Astrocyte (in vitro differentiated cells and primary cell): Measurements from ENCODE around the gene ERBB2. TPM values are rescaled to one million over a fixed set of nuclear protein-coding genes. Genes with fewer than 3 reads are reported as not detected.

ENCODE experiments used
- DNase-seq: peaks from one replicate; pipeline ENCODE4 v3.0.0-alpha.2; 2010; ENCODE audit warnings: low read depth
- FAIRE-seq: peaks from 2 replicates; lab custom pipeline; 2011; peaks lifted over from hg19 to GRCh38; lab: Jason Lieb, UNC
- H2AFZ ChIP-seq: 2 replicates; pipeline ENCODE4 v1.6.0; 2012; ENCODE audit warnings: low read depth, low read length, inconsistent platforms
- H3K27ac ChIP-seq: 2 replicates; pipeline ENCODE4 v1.5.1; 2011; ENCODE audit warnings: low read depth, low read length, inconsistent platforms
- H3K27me3 ChIP-seq: 2 replicates; pipeline ENCODE4 v1.6.0; 2011; ENCODE audit warnings: low read length, inconsistent platforms; ENCODE audit not compliant: insufficient read depth
- H3K36me3 ChIP-seq: 2 replicates; pipeline ENCODE4 v1.5.1; 2011; ENCODE audit warnings: low read length, inconsistent platforms; ENCODE audit not compliant: insufficient read depth
- H3K4me1 ChIP-seq: 2 replicates; pipeline ENCODE4 v1.5.1; 2011; ENCODE audit warnings: low read length, inconsistent platforms; ENCODE audit not compliant: insufficient read depth
- H3K4me2 ChIP-seq: 2 replicates; pipeline ENCODE4 v1.6.0; 2012; ENCODE audit warnings: low read length, inconsistent platforms
- H3K4me3 ChIP-seq: 2 replicates; pipeline ENCODE4 v1.5.1; 2011; ENCODE audit warnings: low read depth, mild to moderate bottlenecking, low read length, inconsistent platforms; ENCODE audit not compliant: insufficient read depth
- H3K79me2 ChIP-seq: 2 replicates; pipeline ENCODE4 v1.6.0; 2012; ENCODE audit warnings: mild to moderate bottlenecking, low read length, inconsistent platforms; ENCODE audit not compliant: insufficient read depth
- H3K9ac ChIP-seq: 2 replicates; pipeline ENCODE4 v1.6.0; 2012; ENCODE audit warnings: mild to moderate bottlenecking, low read length, inconsistent platforms
- H3K9me3 ChIP-seq: 2 replicates; pipeline ENCODE4 v1.5.1; 2012; ENCODE audit warnings: low read depth, mild to moderate bottlenecking, low read length, inconsistent platforms; ENCODE audit not compliant: insufficient read depth
- H4K20me1 ChIP-seq: 2 replicates; pipeline ENCODE4 v1.6.0; 2012; ENCODE audit warnings: low read length, inconsistent platforms; ENCODE audit not compliant: insufficient read depth
- H3K27ac Mint-ChIP-seq: one replicate; pipeline ENCODE4 v1.8.0; 2021; ENCODE audit warnings: mild to moderate bottlenecking, mixed read lengths; ENCODE audit not compliant: unreplicated experiment
- H3K27me3 Mint-ChIP-seq: one replicate; pipeline ENCODE4 v1.8.0; 2021; ENCODE audit warnings: low read depth, mixed read lengths; ENCODE audit not compliant: unreplicated experiment
- H3K36me3 Mint-ChIP-seq: one replicate; pipeline ENCODE4 v1.8.0; 2021; ENCODE audit warnings: low read depth, mixed read lengths; ENCODE audit not compliant: unreplicated experiment
- H3K4me1 Mint-ChIP-seq: one replicate; pipeline ENCODE4 v1.8.0; 2021; ENCODE audit warnings: low read depth, mixed read lengths; ENCODE audit not compliant: unreplicated experiment
- H3K4me3 Mint-ChIP-seq: one replicate; pipeline ENCODE4 v1.8.0; 2021; ENCODE audit warnings: mild to moderate bottlenecking, moderate library complexity, mixed read lengths; ENCODE audit not compliant: unreplicated experiment
- H3K9me3 Mint-ChIP-seq: one replicate; pipeline ENCODE4 v1.8.0; 2021; ENCODE audit warnings: mild to moderate bottlenecking, mixed read lengths; ENCODE audit not compliant: unreplicated experiment
- CTCF ChIP-seq: IDR thresholded peaks from 2 replicates; pipeline ENCODE4 v1.5.1; 2011; ENCODE audit warnings: low read depth, mild to moderate bottlenecking, inconsistent platforms, low read length, moderate library complexity; ENCODE audit not compliant: insufficient read depth
- EZH2 ChIP-seq: IDR thresholded peaks from 2 replicates; pipeline ENCODE4 v1.6.1; 2012; ENCODE audit warnings: mild to moderate bottlenecking, low read length, inconsistent platforms; ENCODE audit not compliant: insufficient read depth
- total RNA-seq: library from RNA; stranded (reverse); gene quantifications from 2 replicates; pipeline ENCODE4 v1.2.1, GENCODE V29; 2021

Gene ERBB2
- total RNA-seq, 1 donor from 2014 or later: 64.0 TPM

GRCh38 chr17:39659279-39660010 is 40.4 kb upstream of the ERBB2 start:
- no peaks in the 10 kb centered on the region for H3K9me3 ChIP-seq
- no peak overlapping the region for H2AFZ ChIP-seq
- FAIRE-seq (no peak), DNase-seq (no peak)
- Mint-ChIP-seq H3K9me3 (no peaks in the 10 kb centered on the region), H3K27ac (no peak overlapping the region), H3K4me3 (no peak overlapping the region), H3K27me3 (peaks cover 2% of the 10 kb centered on the region), H3K36me3 (peaks cover 16% of the 10 kb centered on the region), H3K4me1 (peaks cover 8% of the 10 kb centered on the region)
- peaks cover 36% of the 10 kb centered on the region for H4K20me1 ChIP-seq
- TF ChIP-seq EZH2 (no peak), CTCF (no peak)
- H3K4me3 ChIP-seq: no peak overlapping the region
- H3K4me2 ChIP-seq: no peak overlapping the region
- H3K27me3 ChIP-seq: no peaks in the 10 kb centered on the region
- no peaks in the 10 kb centered on the region for H3K79me2 ChIP-seq
- H3K9ac ChIP-seq: no peak overlapping the region
- H3K36me3 ChIP-seq: no peaks in the 10 kb centered on the region
- no peak overlapping the region for H3K27ac ChIP-seq
- no peaks in the 10 kb centered on the region for H3K4me1 ChIP-seq

DNA sequence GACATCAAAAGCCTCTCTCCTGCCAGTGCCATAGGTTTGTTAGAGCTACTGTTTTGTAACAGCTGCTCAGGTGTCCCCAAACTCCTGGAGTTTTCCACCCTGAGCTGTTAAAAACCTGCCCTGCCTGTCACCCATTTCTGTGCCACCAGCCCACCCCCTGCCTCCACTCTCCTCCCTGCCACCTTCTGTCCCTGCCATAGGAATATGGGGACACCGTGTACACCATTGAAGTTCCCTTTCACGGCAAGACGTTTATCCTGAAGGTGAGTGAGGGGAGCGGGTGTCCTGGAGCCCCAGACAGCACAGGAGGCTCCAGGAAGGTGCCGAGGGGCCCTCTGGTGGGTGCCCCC is 39.9 kb upstream of the ERBB2 start:
- no peak overlapping the region for H3K9ac ChIP-seq
- no peak overlapping the region for H3K27ac Mint-ChIP-seq
- H3K4me3 Mint-ChIP-seq: no peak overlapping the region
- H3K4me2 ChIP-seq: no peak overlapping the region
- no peaks in the 10 kb centered on the region for H3K9me3 Mint-ChIP-seq
- no peak for TF ChIP-seq CTCF
- TF ChIP-seq EZH2: no peak
- H3K36me3 ChIP-seq: no peaks in the 10 kb centered on the region
- H2AFZ ChIP-seq: no peak overlapping the region
- H3K36me3 Mint-ChIP-seq: peaks cover 16% of the 10 kb centered on the region
- no peak overlapping the region for H3K27ac ChIP-seq
- no peaks in the 10 kb centered on the region for H3K9me3 ChIP-seq
- FAIRE-seq (no peak), DNase-seq (no peak)
- H3K4me3 ChIP-seq: no peak overlapping the region
- H3K4me1 Mint-ChIP-seq: peaks cover 8% of the 10 kb centered on the region
- peaks cover 2% of the 10 kb centered on the region for H3K27me3 Mint-ChIP-seq
- no peaks in the 10 kb centered on the region for H3K4me1 ChIP-seq
- no peaks in the 10 kb centered on the region for H3K79me2 ChIP-seq
- peaks cover 33% of the 10 kb centered on the region for H4K20me1 ChIP-seq
- no peaks in the 10 kb centered on the region for H3K27me3 ChIP-seq
